Prostate gland (tissue), 2 donors: ENCODE measurements around the gene ZBTB7C. TPM values are rescaled to one million over a fixed set of nuclear protein-coding genes. Genes with fewer than 3 reads are reported as not detected.
A peak's percentile ranks its signal among the peaks of the same experiment; 100 is the strongest.

Experiments
- DNase-seq: peaks from one replicate; pipeline ENCODE4 v3.0.0-alpha.2; 2019; ENCODE audit warnings: low spot score
- H3K27ac ChIP-seq, 2 donors: fragments of 200-600 bp; sonication (generic); 2 replicates each; pipeline ENCODE4 v1.5.1; 2017 to 2019
- H3K27me3 ChIP-seq: fragments of 200-600 bp; sonication (generic); replicated peaks from 2 replicates; pipeline ENCODE4 v1.5.1; 2019; ENCODE audit not compliant: insufficient read depth
- H3K36me3 ChIP-seq, 2 donors: fragments of 200-600 bp; sonication (generic); 1 replicate in 1 of 2; 2 replicates in 1 of 2; pipeline versions ENCODE4 v1.5.1 to v1.8.1; 2017 to 2019
- H3K4me1 ChIP-seq: fragments of 200-600 bp; sonication (generic); replicated peaks from 2 replicates; pipeline ENCODE4 v1.5.1; 2019
- H3K4me3 ChIP-seq, 2 donors: fragments of 200-600 bp; sonication (generic); 2 replicates each; pipeline ENCODE4 v1.5.1; 2017 to 2019
- H3K9me3 ChIP-seq: fragments of 200-600 bp; sonication (generic); 2 replicates; pipeline ENCODE4 v1.5.1; 2017
- CTCF ChIP-seq, 4 experiments: fragments of 200-600 bp in 2 of 4; fragments of 450-650 bp in 2 of 4; sonication (generic) in 2 of 4; IDR thresholded peaks; 1 replicate in 3 of 4; 2 replicates in 1 of 4; pipeline ENCODE4 v1.5.1; 2016 to 2019; ENCODE audit warnings: antibody characterized with exemption in 4 of 4, mild to moderate bottlenecking in 2 of 4, moderate library complexity in 2 of 4
- POLR2A ChIP-seq: fragments of 450-650 bp; IDR thresholded peaks from one replicate; pipeline ENCODE4 v1.6.1; 2016; ENCODE audit warnings: antibody characterized with exemption, mild to moderate bottlenecking
- POLR2AphosphoS5 ChIP-seq: sonication (generic); formaldehyde crosslinking; IDR thresholded peaks from one replicate; pipeline ENCODE4 v1.6.1; 2017; ENCODE audit warnings: antibody characterized with exemption
- WGBS: methylation state at CpG from one replicate; pipeline ENCODE4 v1.1.5; 2018; 5-methylcytosine and 5-hydroxymethylcytosine counted together
- intact Hi-C: fragments of 100-400 bp; cut with DNase I; formaldehyde crosslinking; loops from one replicate; pipeline ENCODE4 v1.14.2; 2022
- total RNA-seq, 2 donors: library from RNA; depleted of rRNA; stranded (reverse); fragments of >200 nt; gene quantifications; one replicate each; pipeline ENCODE4 v1.1.0, GENCODE V29; 2016

ZBTB7C gene
- total RNA-seq, 2 donors from 2014 or later = 14.7 to 48.9 TPM

- no peak overlapping the region for H3K27ac ChIP-seq
- TF ChIP-seq POLR2AphosphoS5 (no peak), POLR2A (no peak), CTCF (IDR thresholded peaks at IDR 0.05) (no peak)
- DNase-seq = no peak
- no peak overlapping the region for H3K4me3 ChIP-seq
- intact Hi-C loops = no loop called here
- no peaks in the 10 kb centered on the region for H3K36me3 ChIP-seq
- no peaks in the 10 kb centered on the region for H3K27me3 ChIP-seq
- H3K9me3 ChIP-seq = no peaks in the 10 kb centered on the region
- H3K4me1 ChIP-seq = no peaks in the 10 kb centered on the region
- 88% methylated on average over 7 of the region's 7 CpGs for WGBS
Observed at GRCh38 chr18:48328473-48329210, 80.5 kb downstream of the ZBTB7C start.

- Histone ChIP-seq H3K4me1 (no peaks in the 10 kb centered on the region), H3K27me3 (no peaks in the 10 kb centered on the region), H3K4me3 (no peak overlapping the region), H3K9me3 (no peaks in the 10 kb centered on the region), H3K27ac (no peak overlapping the region), H3K36me3 (no peaks in the 10 kb centered on the region)
- WGBS = 83% methylated on average over 11 of the region's 11 CpGs
- TF ChIP-seq POLR2A (no peak), POLR2AphosphoS5 (no peak), CTCF (IDR thresholded peaks at IDR 0.05) (no peak)
- intact Hi-C loops = no loop called here
- DNase-seq = no peak
Observed at GRCh38 chr18:48326901-48327675, 82.1 kb downstream of the ZBTB7C start.

- Histone ChIP-seq H3K4me3 (no peak overlapping the region), H3K36me3 (no peaks in the 10 kb centered on the region), H3K4me1 (no peaks in the 10 kb centered on the region), H3K27ac (no peak overlapping the region), H3K27me3 (no peaks in the 10 kb centered on the region), H3K9me3 (no peaks in the 10 kb centered on the region)
- TF ChIP-seq POLR2AphosphoS5 (no peak), POLR2A (no peak), CTCF (IDR thresholded peaks at IDR 0.05) (no peak)
- no peak for DNase-seq
- intact Hi-C loops = no loop called here
- WGBS = 71% methylated on average over 1 of the region's 1 CpG
Observed at GRCh38 chr18:48325115-48325665, 84.0 kb downstream of the ZBTB7C start.

GRCh38 chr18:48324651-48325050 lies 84.5 kb downstream of the ZBTB7C start:
- no peak for TF ChIP-seq CTCF (IDR thresholded peaks at IDR 0.05)
- peak; percentile 17 for TF ChIP-seq POLR2AphosphoS5
- no peak overlapping the region for H3K4me3 ChIP-seq
- no peaks in the 10 kb centered on the region for H3K4me1 ChIP-seq
- intact Hi-C loops = no loop called here
- H3K9me3 ChIP-seq = no peaks in the 10 kb centered on the region
- H3K27ac ChIP-seq = no peak overlapping the region
- no peaks in the 10 kb centered on the region for H3K27me3 ChIP-seq
- H3K36me3 ChIP-seq = no peaks in the 10 kb centered on the region
- 55% methylated on average over 9 of the region's 9 CpGs for WGBS
- DNase-seq = peak; percentile 52
